Fibroblast of mammary gland (primary cell): Measurements from ENCODE around the gene LPIN3.

ENCODE experiments used
- DNase-seq: peaks from one replicate; pipeline ENCODE4 v3.0.0-alpha.2; 2010; ENCODE audit warnings: low read depth
- H3K4me3 ChIP-seq: 2 replicates; pipeline ENCODE4 v1.5.1; 2011; ENCODE audit warnings: low read depth, mild to moderate bottlenecking, low read length, moderate library complexity; ENCODE audit not compliant: control insufficient read depth
- CTCF ChIP-seq: conservative IDR thresholded peaks from 2 replicates; pipeline ENCODE4 v1.5.1; 2011; ENCODE audit warnings: low read depth, low read length, inconsistent platforms; ENCODE audit not compliant: control insufficient read depth, insufficient read depth

LPIN3 gene

GRCh38 chr20:41394931-41395666, 54.5 kb downstream of the LPIN3 start:
- no peak overlapping the region for H3K4me3 ChIP-seq
- no peak for TF ChIP-seq CTCF
- no peak for DNase-seq

- no peak for TF ChIP-seq CTCF
- no peak overlapping the region for H3K4me3 ChIP-seq
- no peak for DNase-seq
These were observed 55.3 kb downstream of the LPIN3 start for GRCh38 chr20:41395667-41396664.

GRCh38 chr20:41398408-41398807, 57.8 kb downstream of the LPIN3 start:
- no peak for DNase-seq
- H3K4me3 ChIP-seq, result no peak overlapping the region
- no peak for TF ChIP-seq CTCF

- H3K4me3 ChIP-seq, result no peak overlapping the region
- no peak for DNase-seq
- TF ChIP-seq CTCF, result no peak
These were observed 63.0 kb downstream of the LPIN3 start for GRCh38 chr20:41403604-41404003.

DNA sequence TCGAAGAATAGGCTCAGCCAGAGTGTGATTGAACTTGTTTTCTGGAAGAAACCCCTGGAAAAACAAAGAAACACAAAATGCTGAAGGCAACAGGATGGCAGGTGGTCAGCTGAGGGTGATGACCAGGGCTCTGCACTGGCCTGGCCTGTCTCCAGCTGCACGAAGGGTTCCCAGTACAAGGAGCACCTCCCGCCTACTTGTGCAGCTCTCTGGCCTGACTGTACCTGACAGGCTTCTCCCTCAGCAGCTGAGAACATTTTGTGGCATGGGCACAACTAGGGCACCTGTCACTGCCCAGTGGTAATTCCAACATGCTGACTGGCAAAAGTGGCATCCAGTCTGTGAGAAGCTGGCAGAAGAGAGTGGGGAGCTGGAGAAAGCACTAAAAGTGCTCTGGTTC, 64.8 kb downstream of the LPIN3 start:
- DNase-seq, result no peak
- H3K4me3 ChIP-seq, result no peak overlapping the region
- TF ChIP-seq CTCF, result no peak

DNA sequence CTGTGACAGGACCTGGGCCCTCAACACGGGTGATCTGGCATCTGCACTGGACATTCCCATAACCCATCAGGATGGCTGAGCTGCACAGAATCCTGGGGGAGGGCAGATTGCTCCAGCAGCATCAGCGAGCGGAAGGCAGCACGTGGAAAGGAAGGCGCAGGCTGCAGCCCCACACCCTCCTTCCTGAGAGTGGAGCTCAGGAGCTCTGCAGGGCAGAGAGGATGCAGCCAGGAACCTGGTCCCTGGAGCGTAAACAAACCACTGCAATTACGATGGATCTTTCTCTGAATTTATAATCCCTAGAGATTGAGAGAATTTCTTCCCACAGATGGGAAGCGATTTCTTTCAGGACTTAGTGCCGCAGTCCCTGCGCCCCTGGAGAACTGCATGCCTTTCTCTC, 65.7 kb downstream of the LPIN3 start:
- no peak for TF ChIP-seq CTCF
- no peak for DNase-seq
- H3K4me3 ChIP-seq, result no peak overlapping the region
